ENCODE data around the gene ASCC1. TPM values are rescaled to one million over a fixed set of nuclear protein-coding genes. Genes with fewer than 3 reads are reported as not detected.

The ASCC1 gene
- total and polyA plus RNA-seq, 2 of the 13 experiments (the other 11 are each of a cell fraction or from before 2014, with no cell fraction given), result 21.6 to 30.1 TPM

- TF ChIP-seq ZNF513 (CRISPR knock-in tag; conservative IDR thresholded peaks at IDR 0.05) (no peak), CBFB (CRISPR knock-in tag; IDR thresholded peaks at IDR 0.05) (no peak), RARA (CRISPR knock-in tag; IDR thresholded peaks at IDR 0.05) (no peak), SNAI1 (CRISPR knock-in tag; IDR thresholded peaks at IDR 0.05; ENCODE audit: borderline replicate concordance) (no peak), LBX2 (CRISPR knock-in tag; IDR thresholded peaks at IDR 0.05; ENCODE audit: borderline replicate concordance) (no peak), HNRNPK (IDR thresholded peaks at IDR 0.05; ENCODE audit: low read depth, low read length, poor library complexity, severe bottlenecking) (no peak), SIN3A (IDR thresholded peaks at IDR 0.05; ENCODE audit: borderline replicate concordance, low read depth, low read length) (no peak), ELF4 (CRISPR knock-in tag; IDR thresholded peaks at IDR 0.05; ENCODE audit: borderline replicate concordance) (no peak), ZNF350 (CRISPR knock-in tag; IDR thresholded peaks at IDR 0.05; ENCODE audit: borderline replicate concordance, low read depth) (peak; percentile 42; the same call in 1 of the 2 replicates), NR2C2 (CRISPR knock-in tag; IDR thresholded peaks at IDR 0.05; ENCODE audit: borderline replicate concordance) (0 out of 2 replicates have a peak, but pooled peaks have one; percentile 43), KAT7 (CRISPR knock-in tag; IDR thresholded peaks at IDR 0.05; ENCODE audit: borderline replicate concordance) (peak; percentile 51; the same call in 1 of the 2 replicates), ZNF709 (CRISPR knock-in tag; IDR thresholded peaks at IDR 0.05) (no peak), ZNF496 (CRISPR knock-in tag; IDR thresholded peaks at IDR 0.05; ENCODE audit: insufficient replicate concordance) (no peak), STAT5B (CRISPR knock-in tag; IDR thresholded peaks at IDR 0.05) (no peak), SP1 (IDR thresholded peaks at IDR 0.05) (no peak), SP1 (CRISPR knock-in tag; IDR thresholded peaks at IDR 0.05) (0 out of 2 replicates have a peak, but pooled peaks have one; percentile 20), FOXK1 (CRISPR knock-in tag; IDR thresholded peaks at IDR 0.05; ENCODE audit: borderline replicate concordance, low read depth) (peak; percentile 36; the same call in 1 of the 2 replicates), MZF1 (CRISPR knock-in tag; IDR thresholded peaks at IDR 0.05; ENCODE audit: borderline replicate concordance) (no peak), SOX6 (IDR thresholded peaks at IDR 0.05) (no peak), SOX6 (CRISPR knock-in tag; IDR thresholded peaks at IDR 0.05) (peak; percentile 64), ZNF589 (CRISPR knock-in tag; conservative IDR thresholded peaks at IDR 0.05) (no peak), ZFP36L1 (CRISPR knock-in tag; IDR thresholded peaks at IDR 0.05) (no peak), ZNF12 (CRISPR knock-in tag; IDR thresholded peaks at IDR 0.05) (no peak; the same call in 1 of the 2 replicates), BCLAF1 (IDR thresholded peaks at IDR 0.05) (no peak), CREB1 (IDR thresholded peaks at IDR 0.05) (no peak), CREB1 (CRISPR knock-in tag; IDR thresholded peaks at IDR 0.05) (no peak), POLR2G (IDR thresholded peaks at IDR 0.05; ENCODE audit: low read depth, low read length) (peak; percentile 86)
These were observed 38.9 kb upstream of the ASCC1 start (continued) for GRCh38 chr10:72254813-72255568.

Data from HepG2 (cell line).